Gastroesophageal sphincter (tissue), 4 donors: ENCODE measurements around the gene CDRT4. TPM values are rescaled to one million over a fixed set of nuclear protein-coding genes. Genes with fewer than 3 reads are reported as not detected.

Source experiments
- ATAC-seq: fragments of 150-250 bp; one replicate; pipeline ENCODE4 v1.9.1; 2016; ENCODE audit warnings: mild to moderate bottlenecking, moderate library complexity
- H3K27ac ChIP-seq, 4 donors: fragments of 200-600 bp; sonication (generic) in 3 of 4; 1 replicate in 3 of 4; 2 replicates in 1 of 4; pipeline ENCODE4 v1.5.1; 2016 to 2019
- H3K27me3 ChIP-seq: fragments of 200-600 bp; sonication (generic); one replicate; pipeline ENCODE4 v1.5.1; 2019
- H3K36me3 ChIP-seq, 2 donors: fragments of 200-600 bp; sonication (generic); one replicate each; pipeline ENCODE4 v1.5.1; 2019; ENCODE audit warnings: control low read depth in 1 of 2
- H3K4me1 ChIP-seq, 3 donors: fragments of 200-600 bp; sonication (generic); 1 replicate in 2 of 3; 2 replicates in 1 of 3; pipeline ENCODE4 v1.5.1; 2016 to 2019; ENCODE audit warnings: control low read depth in 2 of 3
- H3K4me3 ChIP-seq, 2 donors: fragments of 200-600 bp; sonication (generic); one replicate each; pipeline ENCODE4 v1.5.1; 2019; ENCODE audit warnings: mild to moderate bottlenecking in 1 of 2, moderate library complexity in 1 of 2
- H3K9me3 ChIP-seq, 3 donors: fragments of 200-600 bp; sonication (generic); one replicate each; pipeline ENCODE4 v1.5.1; 2017 to 2019; ENCODE audit warnings: control low read depth in 2 of 3
- CTCF ChIP-seq, 4 experiments: fragments of 200-600 bp in 2 of 4; fragments of 450-650 bp in 2 of 4; sonication (generic) in 1 of 4; IDR thresholded peaks; one replicate each; pipeline ENCODE4 v1.5.1; 2017 to 2019; ENCODE audit warnings: antibody characterized with exemption in 4 of 4, mild to moderate bottlenecking in 2 of 4, moderate library complexity in 2 of 4
- EP300 ChIP-seq: sonication (generic); formaldehyde crosslinking; IDR thresholded peaks from one replicate; pipeline ENCODE4 v1.6.1; 2017; ENCODE audit warnings: antibody characterized with exemption, mild to moderate bottlenecking
- POLR2A ChIP-seq, 2 donors: fragments of 450-650 bp; IDR thresholded peaks; one replicate each; pipeline ENCODE4 v1.6.1; 2017; ENCODE audit warnings: antibody characterized with exemption in 2 of 2, mild to moderate bottlenecking in 2 of 2, moderate library complexity in 1 of 2
- POLR2AphosphoS5 ChIP-seq: sonication (generic); formaldehyde crosslinking; IDR thresholded peaks from one replicate; pipeline ENCODE4 v1.6.1; 2017; ENCODE audit warnings: antibody characterized with exemption
- WGBS, 2 donors: methylation state at CpG; one replicate each; pipeline ENCODE4 v1.1.5; 2018; ENCODE audit warnings: low coverage in 1 of 2; 5-methylcytosine and 5-hydroxymethylcytosine counted together
- total RNA-seq, 4 donors: library from RNA; depleted of rRNA; stranded (reverse); fragments of >200 nt; gene quantifications; one replicate each; pipeline ENCODE4 v1.1.0, GENCODE V29; 2016

Gene CDRT4
- total RNA-seq, 4 donors from 2014 or later = 5.4 to 5.9 (median 5.5) TPM

- Histone ChIP-seq H3K27ac (peak overlapping the region in 2 of 4 donors; percentile 4 to 12), H3K27me3 (no peaks in the 10 kb centered on the region), H3K9me3 (no peaks in the 10 kb centered on the region), H3K36me3 (peaks cover 0 to 6% of the 10 kb centered on the region in 2 donors), H3K4me3 (no peak overlapping the region), H3K4me1 (peaks cover 0 to 31% (median 3%) of the 10 kb centered on the region in 3 donors)
- 0% methylated on average over 1 of the region's 1 CpG for WGBS, 2 donors
- no peak for ATAC-seq
- TF ChIP-seq EP300 = no peak
- TF ChIP-seq POLR2AphosphoS5 = no peak
- no peak for TF ChIP-seq CTCF (IDR thresholded peaks at IDR 0.05)
- TF ChIP-seq POLR2A (IDR thresholded peaks at IDR 0.05) = no peak
Measured at GRCh38 chr17:15493693-15494035, 26.2 kb upstream of the CDRT4 start.

- Histone ChIP-seq H3K27me3 (no peaks in the 10 kb centered on the region), H3K4me3 (no peak overlapping the region), H3K27ac (peak overlapping the region in 2 of 4 donors; percentile 4 to 12), H3K4me1 (peaks cover 0 to 31% (median 3%) of the 10 kb centered on the region in 3 donors), H3K9me3 (no peaks in the 10 kb centered on the region), H3K36me3 (peaks cover 0 to 6% of the 10 kb centered on the region in 2 donors)
- TF ChIP-seq POLR2AphosphoS5 = no peak
- no peak for TF ChIP-seq CTCF (IDR thresholded peaks at IDR 0.05)
- TF ChIP-seq POLR2A (IDR thresholded peaks at IDR 0.05) = no peak
- no peak for ATAC-seq
- 100% methylated on average over 1 of the region's 8 CpGs; no CpG with 5 or more reads in 1 of the 2 donors for WGBS, 2 donors
Measured at GRCh38 chr17:15492791-15493692, 25.6 kb upstream of the CDRT4 start.

GRCh38 chr17:15492186-15492585 lies 24.8 kb upstream of the CDRT4 start:
- ATAC-seq = no peak
- H3K36me3 ChIP-seq = peaks cover 0 to 6% of the 10 kb centered on the region in 2 donors
- TF ChIP-seq CTCF (IDR thresholded peaks at IDR 0.05) (no peak), EP300 (no peak), POLR2A (IDR thresholded peaks at IDR 0.05) (no peak), POLR2AphosphoS5 (no peak)
- H3K9me3 ChIP-seq = no peaks in the 10 kb centered on the region
- no peak overlapping the region for H3K4me3 ChIP-seq
- no peaks in the 10 kb centered on the region for H3K27me3 ChIP-seq
- H3K4me1 ChIP-seq = peaks cover 0 to 31% (median 3%) of the 10 kb centered on the region in 3 donors
- WGBS, 2 donors = 95 to 98% methylated on average over 4 of the region's 4 CpGs
- H3K27ac ChIP-seq = peak overlapping the region in 3 of 4 donors; percentile 58 to 72 (median 72)

- no peak for TF ChIP-seq CTCF (IDR thresholded peaks at IDR 0.05)
- TF ChIP-seq POLR2A (IDR thresholded peaks at IDR 0.05) = no peak
- peak; percentile 47 for TF ChIP-seq POLR2AphosphoS5
- TF ChIP-seq EP300 = no peak
- 45 to 57% methylated on average over 2 to 7 of the region's 11 CpGs for WGBS, 2 donors
- ATAC-seq = peak; percentile 94
- peaks cover 0 to 24% (median 3%) of the 10 kb centered on the region in 3 donors for H3K4me1 ChIP-seq
- H3K27me3 ChIP-seq = no peaks in the 10 kb centered on the region
- peaks cover 0 to 2% of the 10 kb centered on the region in 2 donors for H3K36me3 ChIP-seq
- H3K27ac ChIP-seq = peak overlapping the region in 3 of 4 donors; percentile 58 to 72 (median 72)
- H3K4me3 ChIP-seq = no peak overlapping the region
- no peaks in the 10 kb centered on the region for H3K9me3 ChIP-seq
Measured at GRCh38 chr17:15490634-15491261, 23.3 kb upstream of the CDRT4 start.
